ENCODE measurements around the gene TANGO2. TPM values are rescaled to one million over a fixed set of nuclear protein-coding genes. Genes with fewer than 3 reads are reported as not detected.

Gene TANGO2
- total and polyA plus RNA-seq, 9 of the 15 experiments (the other 6 are each of a cell fraction or from before 2014, with no cell fraction given): 15.5 to 94.9 (median 70.1) TPM

DNA sequence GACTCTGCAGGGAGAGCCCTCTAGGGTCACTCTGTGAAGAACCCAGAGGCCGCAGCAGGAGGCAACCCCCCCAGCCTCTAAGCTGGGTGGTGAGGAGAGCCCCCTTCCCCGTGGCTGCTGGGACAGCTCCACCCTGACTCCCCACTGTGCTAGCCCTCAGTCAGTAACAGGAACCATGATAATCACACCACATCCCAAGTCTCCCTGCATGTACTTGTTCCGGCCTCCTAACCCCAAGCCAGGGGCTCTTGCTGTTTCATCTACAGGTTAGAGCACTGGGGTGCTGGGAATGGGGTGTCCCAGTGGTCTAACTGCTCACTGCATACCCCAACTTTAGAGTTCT, 31.2 kb upstream of the TANGO2 start (continued):
- TF ChIP-seq ZBTB7A (IDR thresholded peaks at IDR 0.05; ENCODE audit: borderline replicate concordance, control insufficient read depth, low read depth, low read length) (peak; percentile 51; the same call in 1 of the 2 replicates), SRSF3 (IDR thresholded peaks at IDR 0.05; ENCODE audit: insufficient read depth, low read length) (no peak), SETDB1 (IDR thresholded peaks at IDR 0.05; ENCODE audit: low read length) (no peak), MAFK (IDR thresholded peaks at IDR 0.05; ENCODE audit: low read length) (no peak), KDM5B (IDR thresholded peaks at IDR 0.05; ENCODE audit: insufficient replicate concordance, low read depth, low read length) (peak; percentile 67), HNRNPLL (IDR thresholded peaks at IDR 0.05; ENCODE audit: low read depth, low read length, poor library complexity, severe bottlenecking) (no peak), GATAD2A (IDR thresholded peaks at IDR 0.05) (no peak), ZNF830 (CRISPR knock-in tag; IDR thresholded peaks at IDR 0.05) (no peak), WHSC1 (IDR thresholded peaks at IDR 0.05; ENCODE audit: low read length) (no peak), NFE2 (IDR thresholded peaks at IDR 0.05; ENCODE audit: low read depth) (no peak), ZNF212 (CRISPR knock-in tag; IDR thresholded peaks at IDR 0.05) (no peak), RNF2 (IDR thresholded peaks at IDR 0.05) (no peak), ZNF133 (CRISPR knock-in tag; IDR thresholded peaks at IDR 0.05) (no peak), ERF (CRISPR knock-in tag; IDR thresholded peaks at IDR 0.05) (no peak), ZNF3 (CRISPR knock-in tag; IDR thresholded peaks at IDR 0.05) (no peak), NR4A1 (CRISPR knock-in tag; IDR thresholded peaks at IDR 0.05) (0 out of 2 replicates have a peak, but pooled peaks have one; percentile 7), NR4A1 (tag; IDR thresholded peaks at IDR 0.05) (no peak), POLR3A (IDR thresholded peaks at IDR 0.05; ENCODE audit: borderline replicate concordance, extremely low read depth, insufficient read depth, insufficient read length) (no peak)
- TF ChIP-seq, protein P1, sequence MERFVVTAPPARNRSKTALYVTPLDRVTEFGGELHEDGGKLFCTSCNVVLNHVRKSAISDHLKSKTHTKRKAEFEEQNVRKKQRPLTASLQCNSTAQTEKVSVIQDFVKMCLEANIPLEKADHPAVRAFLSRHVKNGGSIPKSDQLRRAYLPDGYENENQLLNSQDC (CRISPR knock-in tag; IDR thresholded peaks at IDR 0.05): no peak
- TF ChIP-seq, protein P2, sequence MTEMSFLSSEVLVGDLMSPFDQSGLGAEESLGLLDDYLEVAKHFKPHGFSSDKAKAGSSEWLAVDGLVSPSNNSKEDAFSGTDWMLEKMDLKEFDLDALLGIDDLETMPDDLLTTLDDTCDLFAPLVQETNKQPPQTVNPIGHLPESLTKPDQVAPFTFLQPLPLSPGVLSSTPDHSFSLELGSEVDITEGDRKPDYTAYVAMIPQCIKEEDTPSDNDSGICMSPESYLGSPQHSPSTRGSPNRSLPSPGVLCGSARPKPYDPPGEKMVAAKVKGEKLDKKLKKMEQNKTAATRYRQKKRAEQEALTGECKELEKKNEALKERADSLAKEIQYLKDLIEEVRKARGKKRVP (CRISPR knock-in tag; IDR thresholded peaks at IDR 0.05): no peak
- TF ChIP-seq, protein P3, sequence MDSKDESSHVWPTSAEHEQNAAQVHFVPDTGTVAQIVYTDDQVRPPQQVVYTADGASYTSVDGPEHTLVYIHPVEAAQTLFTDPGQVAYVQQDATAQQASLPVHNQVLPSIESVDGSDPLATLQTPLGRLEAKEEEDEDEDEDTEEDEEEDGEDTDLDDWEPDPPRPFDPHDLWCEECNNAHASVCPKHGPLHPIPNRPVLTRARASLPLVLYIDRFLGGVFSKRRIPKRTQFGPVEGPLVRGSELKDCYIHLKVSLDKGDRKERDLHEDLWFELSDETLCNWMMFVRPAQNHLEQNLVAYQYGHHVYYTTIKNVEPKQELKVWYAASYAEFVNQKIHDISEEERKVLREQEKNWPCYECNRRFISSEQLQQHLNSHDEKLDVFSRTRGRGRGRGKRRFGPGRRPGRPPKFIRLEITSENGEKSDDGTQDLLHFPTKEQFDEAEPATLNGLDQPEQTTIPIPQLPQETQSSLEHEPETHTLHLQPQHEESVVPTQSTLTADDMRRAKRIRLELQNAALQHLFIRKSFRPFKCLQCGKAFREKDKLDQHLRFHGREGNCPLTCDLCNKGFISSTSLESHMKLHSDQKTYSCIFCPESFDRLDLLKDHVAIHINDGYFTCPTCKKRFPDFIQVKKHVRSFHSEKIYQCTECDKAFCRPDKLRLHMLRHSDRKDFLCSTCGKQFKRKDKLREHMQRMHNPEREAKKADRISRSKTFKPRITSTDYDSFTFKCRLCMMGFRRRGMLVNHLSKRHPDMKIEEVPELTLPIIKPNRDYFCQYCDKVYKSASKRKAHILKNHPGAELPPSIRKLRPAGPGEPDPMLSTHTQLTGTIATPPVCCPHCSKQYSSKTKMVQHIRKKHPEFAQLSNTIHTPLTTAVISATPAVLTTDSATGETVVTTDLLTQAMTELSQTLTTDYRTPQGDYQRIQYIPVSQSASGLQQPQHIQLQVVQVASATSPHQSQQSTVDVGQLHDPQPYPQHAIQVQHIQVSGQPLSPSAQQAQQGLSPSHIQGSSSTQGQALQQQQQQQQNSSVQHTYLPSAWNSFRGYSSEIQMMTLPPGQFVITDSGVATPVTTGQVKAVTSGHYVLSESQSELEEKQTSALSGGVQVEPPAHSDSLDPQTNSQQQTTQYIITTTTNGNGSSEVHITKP (IDR thresholded peaks at IDR 0.05; ENCODE audit: partially characterized antibody): no peak
- TF ChIP-seq, protein P4, sequence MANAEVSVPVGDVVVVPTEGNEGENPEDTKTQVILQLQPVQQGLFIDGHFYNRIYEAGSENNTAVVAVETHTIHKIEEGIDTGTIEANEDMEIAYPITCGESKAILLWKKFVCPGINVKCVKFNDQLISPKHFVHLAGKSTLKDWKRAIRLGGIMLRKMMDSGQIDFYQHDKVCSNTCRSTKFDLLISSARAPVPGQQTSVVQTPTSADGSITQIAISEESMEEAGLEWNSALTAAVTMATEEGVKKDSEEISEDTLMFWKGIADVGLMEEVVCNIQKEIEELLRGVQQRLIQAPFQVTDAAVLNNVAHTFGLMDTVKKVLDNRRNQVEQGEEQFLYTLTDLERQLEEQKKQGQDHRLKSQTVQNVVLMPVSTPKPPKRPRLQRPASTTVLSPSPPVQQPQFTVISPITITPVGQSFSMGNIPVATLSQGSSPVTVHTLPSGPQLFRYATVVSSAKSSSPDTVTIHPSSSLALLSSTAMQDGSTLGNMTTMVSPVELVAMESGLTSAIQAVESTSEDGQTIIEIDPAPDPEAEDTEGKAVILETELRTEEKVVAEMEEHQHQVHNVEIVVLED (CRISPR knock-in tag; IDR thresholded peaks at IDR 0.05): no peak
- TF ChIP-seq, protein P5, sequence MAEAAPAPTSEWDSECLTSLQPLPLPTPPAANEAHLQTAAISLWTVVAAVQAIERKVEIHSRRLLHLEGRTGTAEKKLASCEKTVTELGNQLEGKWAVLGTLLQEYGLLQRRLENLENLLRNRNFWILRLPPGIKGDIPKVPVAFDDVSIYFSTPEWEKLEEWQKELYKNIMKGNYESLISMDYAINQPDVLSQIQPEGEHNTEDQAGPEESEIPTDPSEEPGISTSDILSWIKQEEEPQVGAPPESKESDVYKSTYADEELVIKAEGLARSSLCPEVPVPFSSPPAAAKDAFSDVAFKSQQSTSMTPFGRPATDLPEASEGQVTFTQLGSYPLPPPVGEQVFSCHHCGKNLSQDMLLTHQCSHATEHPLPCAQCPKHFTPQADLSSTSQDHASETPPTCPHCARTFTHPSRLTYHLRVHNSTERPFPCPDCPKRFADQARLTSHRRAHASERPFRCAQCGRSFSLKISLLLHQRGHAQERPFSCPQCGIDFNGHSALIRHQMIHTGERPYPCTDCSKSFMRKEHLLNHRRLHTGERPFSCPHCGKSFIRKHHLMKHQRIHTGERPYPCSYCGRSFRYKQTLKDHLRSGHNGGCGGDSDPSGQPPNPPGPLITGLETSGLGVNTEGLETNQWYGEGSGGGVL (CRISPR knock-in tag; IDR thresholded peaks at IDR 0.05): no peak

All from K562 (cell line).